A549 treated with AZD9567 at 1 μM for 4 hours (cell line): ENCODE results near the gene RIPPLY1. TPM values are rescaled to one million over a fixed set of nuclear protein-coding genes. Genes with fewer than 3 reads are reported as not detected.

Experiments
- total RNA-seq: library from RNA; stranded (reverse); fragments of 200-300 nt; extraction: Qiagen RNA extraction; gene quantifications from 5 replicates; pipeline ENCODE4 v1.2.3, GENCODE V29; 2022; ENCODE audit not compliant: insufficient read depth

RIPPLY1 gene, protein sequence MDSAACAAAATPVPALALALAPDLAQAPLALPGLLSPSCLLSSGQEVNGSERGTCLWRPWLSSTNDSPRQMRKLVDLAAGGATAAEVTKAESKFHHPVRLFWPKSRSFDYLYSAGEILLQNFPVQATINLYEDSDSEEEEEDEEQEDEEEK
- 0.07 to 0.17 TPM (median 0.17 TPM) in 3 of 5 replicates, not detected in the others for total RNA-seq

DNA sequence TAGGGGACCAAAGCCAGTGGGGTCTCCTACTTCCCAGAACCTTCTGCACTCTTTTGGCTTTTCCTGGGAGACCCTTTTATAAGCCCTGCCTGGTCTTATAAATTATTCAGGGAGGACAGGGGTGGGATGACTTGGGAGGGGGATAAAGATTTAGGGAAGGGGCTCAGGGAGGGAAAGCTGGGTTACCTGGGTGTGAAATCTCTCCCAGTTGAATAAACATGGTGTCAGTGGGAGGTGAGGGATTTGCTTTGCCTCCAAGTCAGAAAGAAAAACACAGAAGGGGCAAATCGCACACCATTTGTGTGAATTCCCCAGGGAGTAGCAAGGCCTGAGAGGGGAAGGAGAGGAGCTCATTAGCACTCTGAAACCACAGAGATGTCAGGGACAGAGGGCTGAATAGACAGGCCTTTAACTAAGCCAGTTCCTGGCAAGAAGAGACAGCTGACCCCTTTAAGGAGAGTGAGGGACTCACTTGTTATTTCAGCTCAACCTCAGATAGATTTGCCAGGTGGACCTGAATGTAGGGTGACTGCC lies at the start of gene RIPPLY1:
Gene RIPPLY1, minus strand, starts transcription at position 51 of the 534 bp plus-strand sequence. CDS start 54 bp downstream, outside the sequence.

DNA sequence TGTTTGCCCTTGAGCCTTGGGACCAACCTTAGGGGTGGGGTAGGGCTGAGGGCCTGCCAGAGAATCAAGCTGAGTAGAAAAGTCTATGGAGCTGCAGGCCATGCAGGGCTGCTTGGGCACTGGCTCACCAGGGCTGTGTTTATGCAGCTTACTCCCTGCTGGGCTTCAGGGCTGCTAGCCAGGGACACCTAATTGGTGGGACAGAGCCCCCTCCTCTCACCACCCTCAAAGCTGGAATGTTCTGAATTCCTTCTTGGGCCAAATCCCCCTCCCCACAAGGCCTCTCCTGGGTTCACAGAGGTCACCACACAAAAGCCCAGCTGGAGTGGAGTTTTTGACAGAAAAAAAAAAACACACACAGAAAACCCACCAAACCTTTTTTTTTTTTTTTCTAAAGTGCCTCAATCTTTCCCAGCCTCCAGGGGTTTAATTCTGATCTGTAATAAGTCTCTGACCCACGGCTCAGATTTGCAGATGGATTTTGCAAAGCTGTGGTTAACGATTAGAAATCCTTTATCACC lies 16.9 kb upstream of the RIPPLY1 start, which contains the start of gene CLDN2:
Gene CLDN2, plus strand, starts transcription at position 471 of the 521 bp plus-strand sequence. CDS start 7,827 bp downstream, outside the sequence.

Other genes with a start within 250 kb of the RIPPLY1 start
- 0.02 to 0.12 TPM (median 0.06 TPM) in 4 of 5 replicates, not detected in the other for gene RNF128, start 176.6 kb downstream of the RIPPLY1 start, total RNA-seq
- 0.84 to 2.4 TPM (median 1.1 TPM) in 5 replicates for gene TBC1D8B, start 100.7 kb downstream of the RIPPLY1 start, total RNA-seq
- 5.4 to 7.6 TPM (median 6.5 TPM) in 5 replicates for gene CLDN2, start 17.1 kb upstream of the RIPPLY1 start, total RNA-seq
- 27.9 to 50.3 TPM (median 28.5 TPM) in 5 replicates for gene MORC4, start 96.9 kb upstream of the RIPPLY1 start, total RNA-seq
- 6.5 to 9.4 TPM (median 9.0 TPM) in 5 replicates for gene RBM41, start 215.5 kb upstream of the RIPPLY1 start, total RNA-seq